Ishikawa (cell line): Measurements from ENCODE around the gene PDAP1.

ENCODE experiments used
- CEBPB ChIP-seq: IDR thresholded peaks from 2 replicates; pipeline ENCODE4 v1.6.1; 2012
- CREB1 ChIP-seq: IDR thresholded peaks from 2 replicates; pipeline ENCODE4 v1.6.1; 2012; ENCODE audit warnings: low read depth
- EGR1 ChIP-seq: IDR thresholded peaks from 2 replicates; pipeline ENCODE4 v1.6.1; 2012
- EP300 ChIP-seq: IDR thresholded peaks from 2 replicates; pipeline ENCODE4 v1.6.1; 2012; ENCODE audit warnings: borderline replicate concordance
- FOXM1 ChIP-seq: IDR thresholded peaks from 2 replicates; pipeline ENCODE4 v1.6.1; 2012; ENCODE audit warnings: low read depth, borderline replicate concordance
- MAX ChIP-seq: IDR thresholded peaks from 2 replicates; pipeline ENCODE4 v1.6.1; 2012
- NFIC ChIP-seq: IDR thresholded peaks from 2 replicates; pipeline ENCODE4 v1.6.1; 2012
- RAD21 ChIP-seq: IDR thresholded peaks from 2 replicates; pipeline ENCODE4 v1.6.1; 2012; ENCODE audit warnings: low read depth
- REST ChIP-seq: IDR thresholded peaks from 2 replicates; pipeline ENCODE4 v1.6.1; 2012; ENCODE audit warnings: low read depth, mild to moderate bottlenecking
- TAF1 ChIP-seq: IDR thresholded peaks from 2 replicates; pipeline ENCODE4 v1.6.1; 2012; ENCODE audit warnings: low read depth, mild to moderate bottlenecking
- TCF12 ChIP-seq: IDR thresholded peaks from 2 replicates; pipeline ENCODE4 v1.6.1; 2012; ENCODE audit warnings: low read depth
- TEAD4 ChIP-seq: IDR thresholded peaks from 2 replicates; pipeline ENCODE4 v1.6.1; 2012
- USF1 ChIP-seq: IDR thresholded peaks from 2 replicates; pipeline ENCODE4 v1.6.1; 2012
- YY1 ChIP-seq: IDR thresholded peaks from 2 replicates; pipeline ENCODE4 v1.6.1; 2012; ENCODE audit warnings: low read depth
- ZBTB7A ChIP-seq: IDR thresholded peaks from 2 replicates; pipeline ENCODE4 v1.6.1; 2012; ENCODE audit warnings: low read depth

PDAP1 gene

GRCh38 chr7:99428972-99429566 is 20.7 kb upstream of the PDAP1 start:
- TF ChIP-seq CEBPB (no peak), YY1 (no peak), FOXM1 (no peak), CREB1 (no peak), USF1 (peak; percentile 86), REST (no peak), MAX (peak; percentile 66), EP300 (no peak), EGR1 (no peak)

GRCh38 chr7:99424932-99425730 is 16.7 kb upstream of the PDAP1 start:
- TF ChIP-seq TEAD4 (no peak), USF1 (no peak), EP300 (no peak), TAF1 (no peak), NFIC (no peak), EGR1 (no peak), MAX (no peak), FOXM1 (no peak), CREB1 (no peak), RAD21 (no peak), TCF12 (no peak), REST (no peak), CEBPB (no peak), ZBTB7A (no peak), YY1 (no peak)

GRCh38 chr7:99422625-99423024 is 14.2 kb upstream of the PDAP1 start:
- TF ChIP-seq CEBPB = no peak

GRCh38 chr7:99422186-99422585 is 13.8 kb upstream of the PDAP1 start:
- TF ChIP-seq USF1 (no peak), TCF12 (no peak), EP300 (no peak), CEBPB (no peak), FOXM1 (no peak), YY1 (no peak), REST (no peak), TAF1 (no peak), MAX (no peak), NFIC (no peak), CREB1 (no peak), RAD21 (no peak), TEAD4 (no peak), ZBTB7A (no peak), EGR1 (no peak)
